Measurements from ENCODE around the gene ZNF605. TPM values are rescaled to one million over a fixed set of nuclear protein-coding genes. Genes with fewer than 3 reads are reported as not detected.
A peak's percentile ranks its signal among the peaks of the same experiment; 100 is the strongest.
"Not testable (repeated sequence)": the region's sequence is repeated elsewhere in the genome, so short reads cannot be mapped to it uniquely, and the experiment has no call there.

ZNF605 gene
- 2.1 TPM for polyA plus RNA-seq (2012; ENCODE audit: insufficient read depth, insufficient read length)

GRCh38 chr12:132956011-132956788, at the start of gene ZNF605:
Gene ZNF605 (minus strand): TSS chr12:132956306. CDS start chr12:132945635, 10,671 bp downstream.
- H3K4me3 ChIP-seq (ENCODE audit: low read length): peak within 1 kb of the TSS; percentile 57
- peak; percentile 57 for DNase-seq (ENCODE audit: low read depth, low spot score)

- no peak overlapping the region for H3K4me3 ChIP-seq (ENCODE audit: low read length)
- no peak for DNase-seq (ENCODE audit: low read depth, low spot score)
Observed at GRCh38 chr12:132998741-132999140, 42.6 kb upstream of the ZNF605 start.

- no peak for DNase-seq (ENCODE audit: low read depth, low spot score)
- H3K4me3 ChIP-seq (ENCODE audit: low read length): peak overlapping the region; percentile 95
Observed at GRCh38 chr12:132986885-132987225, 30.7 kb upstream of the ZNF605 start.

- H3K4me3 ChIP-seq (ENCODE audit: low read length): peak within 1 kb of the TSS; percentile 95
- peak; percentile 91 for DNase-seq (ENCODE audit: low read depth, low spot score)
Observed at GRCh38 chr12:132986001-132986884, 30.1 kb upstream of the ZNF605 start, which contains the start of gene ZNF26. Gene ZNF26 (plus strand): TSS chr12:132986367. CDS start chr12:132986841, 474 bp downstream.

GRCh38 chr12:132976870-132977269, 20.8 kb upstream of the ZNF605 start:
- not testable (repeated sequence) for DNase-seq (ENCODE audit: low read depth, low spot score); H3K4me3 ChIP-seq (ENCODE audit: low read length)

GRCh38 chr12:132972374-132972773, 16.3 kb upstream of the ZNF605 start:
- no peak for DNase-seq (ENCODE audit: low read depth, low spot score)

GRCh38 chr12:132967736-132968135, 11.6 kb upstream of the ZNF605 start:
- no peak overlapping the region for H3K4me3 ChIP-seq (ENCODE audit: low read length)
- no peak for DNase-seq (ENCODE audit: low read depth, low spot score)

More at GRCh38 chr12:132972374-132972773, 16.3 kb upstream of the ZNF605 start:
- H3K4me3 ChIP-seq (ENCODE audit: low read length): no peak overlapping the region

- H3K4me3 ChIP-seq (ENCODE audit: low read length): no peak overlapping the region
- DNase-seq (ENCODE audit: low read depth, low spot score): no peak
Observed at GRCh38 chr12:132966676-132967415, 10.7 kb upstream of the ZNF605 start.

GRCh38 chr12:132965796-132966195, 9.7 kb upstream of the ZNF605 start:
- no peak for DNase-seq (ENCODE audit: low read depth, low spot score)
- H3K4me3 ChIP-seq (ENCODE audit: low read length): no peak overlapping the region

GRCh38 chr12:132963947-132964346, 7.8 kb upstream of the ZNF605 start:
- not testable (repeated sequence) for DNase-seq (ENCODE audit: low read depth, low spot score); H3K4me3 ChIP-seq (ENCODE audit: low read length)

- H3K4me3 ChIP-seq (ENCODE audit: low read length): not testable (repeated sequence)
Observed at GRCh38 chr12:132961790-132962189, 5.7 kb upstream of the ZNF605 start.

GRCh38 chr12:132955094-132956010, 754 bp downstream of the ZNF605 start:
- no peak for DNase-seq (ENCODE audit: low read depth, low spot score)
- H3K4me3 ChIP-seq (ENCODE audit: low read length): peak overlapping the region; percentile 57

More at GRCh38 chr12:132961790-132962189, 5.7 kb upstream of the ZNF605 start:
- not testable (repeated sequence) for DNase-seq (ENCODE audit: low read depth, low spot score)

GRCh38 chr12:132954471-132955048, 1.5 kb downstream of the ZNF605 start:
- H3K4me3 ChIP-seq (ENCODE audit: low read length): no peak overlapping the region
- no peak for DNase-seq (ENCODE audit: low read depth, low spot score)

GRCh38 chr12:132953771-132954170, 2.3 kb downstream of the ZNF605 start:
- DNase-seq (ENCODE audit: low read depth, low spot score): no peak
- H3K4me3 ChIP-seq (ENCODE audit: low read length): no peak overlapping the region

- no peak overlapping the region for H3K4me3 ChIP-seq (ENCODE audit: low read length)
- DNase-seq (ENCODE audit: low read depth, low spot score): no peak
Observed at GRCh38 chr12:132953163-132953425, 3.0 kb downstream of the ZNF605 start.

- no peak overlapping the region for H3K4me3 ChIP-seq (ENCODE audit: low read length)
- no peak for DNase-seq (ENCODE audit: low read depth, low spot score)
Observed at GRCh38 chr12:132952371-132953162, 3.5 kb downstream of the ZNF605 start.

- no peak overlapping the region for H3K4me3 ChIP-seq (ENCODE audit: low read length)
- no peak for DNase-seq (ENCODE audit: low read depth, low spot score)
Observed at GRCh38 chr12:132951649-132952048, 4.5 kb downstream of the ZNF605 start.
